ENCODE measurements around the gene SLX4. TPM values are rescaled to one million over a fixed set of nuclear protein-coding genes. Genes with fewer than 3 reads are reported as not detected.
A peak's percentile ranks its signal among the peaks of the same experiment; 100 is the strongest.

Gene SLX4
- total and polyA plus RNA-seq, 9 donors: 3.2 to 5.8 (median 4.4) TPM

DNA sequence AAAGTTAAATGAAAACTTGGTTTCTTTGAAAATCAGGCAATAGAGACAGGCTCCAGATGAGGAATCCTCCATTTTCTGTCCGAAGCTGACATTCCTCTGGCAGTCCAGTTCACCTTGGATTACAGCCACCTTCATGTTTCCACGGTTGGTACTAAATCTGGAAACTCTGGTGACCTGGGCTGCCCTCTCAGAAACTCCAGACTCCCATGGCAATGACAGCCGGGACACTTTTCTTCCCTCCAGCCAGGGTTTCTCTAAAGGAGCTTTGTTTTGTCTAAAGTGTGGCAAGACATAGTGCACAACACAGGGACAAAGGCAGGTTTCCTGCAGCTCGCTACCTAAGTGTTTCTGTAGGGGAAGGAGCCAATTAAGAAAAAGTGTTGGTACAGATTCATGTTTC, 74.6 kb downstream of the SLX4 start:
- peak overlapping the region; percentile 71 for H3K27ac ChIP-seq (ENCODE audit: low read length)
- DNase-seq: peak; percentile 49
- H3K9me3 ChIP-seq (replicated peaks; ENCODE audit: control insufficient read depth, low read depth, low read length): no peaks in the 10 kb centered on the region
- peaks cover 39% of the 10 kb centered on the region for H3K36me3 ChIP-seq (ENCODE audit: control insufficient read depth, insufficient read depth, low read length)
- H3K4me1 ChIP-seq (ENCODE audit: control insufficient read depth, insufficient read depth, low read length): peaks cover 9% of the 10 kb centered on the region
- WGBS (ENCODE audit: insufficient coverage): no CpG with 5 or more reads among the region's 4 CpGs
- H3K4me3 ChIP-seq (ENCODE audit: low read length): no peak overlapping the region
- H3K27me3 ChIP-seq (ENCODE audit: control insufficient read depth, insufficient read depth, low read length): no peaks in the 10 kb centered on the region

DNA sequence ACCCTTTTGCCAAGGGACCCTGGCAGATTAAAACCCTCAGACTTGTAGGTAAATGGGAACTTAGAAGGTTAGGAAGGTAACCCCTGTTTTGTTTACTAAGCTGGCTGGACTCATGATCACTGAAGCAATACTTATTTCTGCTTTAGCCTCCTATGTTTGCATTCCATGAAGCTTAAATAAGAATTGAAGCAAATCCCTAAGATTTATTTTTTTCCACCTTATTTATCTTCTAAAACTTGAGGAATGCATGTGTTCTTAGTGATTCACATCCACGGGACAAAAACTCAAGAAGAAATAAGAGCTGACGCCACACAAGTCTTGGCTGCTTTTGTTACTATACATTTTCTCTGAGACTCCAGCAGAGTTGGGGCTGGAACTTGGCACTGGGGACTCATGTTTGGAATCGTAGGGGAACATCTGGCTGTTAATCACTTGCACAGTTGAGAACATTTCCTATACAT, 75.1 kb downstream of the SLX4 start:
- DNase-seq: peak; percentile 92
- Histone ChIP-seq H3K27me3 (ENCODE audit: control insufficient read depth, insufficient read depth, low read length) (no peaks in the 10 kb centered on the region), H3K4me1 (ENCODE audit: control insufficient read depth, insufficient read depth, low read length) (peaks cover 9% of the 10 kb centered on the region), H3K36me3 (ENCODE audit: control insufficient read depth, insufficient read depth, low read length) (peaks cover 39% of the 10 kb centered on the region), H3K4me3 (ENCODE audit: low read length) (no peak overlapping the region), H3K9me3 (replicated peaks; ENCODE audit: control insufficient read depth, low read depth, low read length) (no peaks in the 10 kb centered on the region), H3K27ac (ENCODE audit: low read length) (peak overlapping the region; percentile 71)
- 43% methylated on average over 1 of the region's 3 CpGs for WGBS (ENCODE audit: insufficient coverage)

DNA sequence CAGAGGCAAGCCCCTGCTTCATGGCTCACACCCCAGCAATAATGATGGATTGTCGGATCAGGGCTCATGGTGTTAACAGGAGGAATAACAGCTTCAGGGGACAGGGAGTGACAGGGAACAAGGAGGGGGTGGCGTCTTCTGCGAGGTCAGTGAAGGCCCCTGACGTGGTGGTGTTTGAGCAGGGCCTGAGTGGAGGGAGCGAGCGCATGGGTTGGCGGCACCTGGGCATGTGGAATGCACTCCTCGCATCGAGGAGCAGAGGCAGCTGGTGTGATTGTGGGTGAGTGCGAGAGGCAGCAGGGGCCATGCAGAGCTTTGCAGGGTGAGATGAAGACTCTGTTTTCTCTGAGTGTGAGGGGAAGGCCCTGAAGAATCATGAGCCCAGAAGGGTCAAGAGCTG, 77.3 kb downstream of the SLX4 start:
- no peaks in the 10 kb centered on the region for H3K9me3 ChIP-seq (replicated peaks; ENCODE audit: control insufficient read depth, low read depth, low read length)
- H3K27me3 ChIP-seq (ENCODE audit: control insufficient read depth, insufficient read depth, low read length): no peaks in the 10 kb centered on the region
- peaks cover 9% of the 10 kb centered on the region for H3K4me1 ChIP-seq (ENCODE audit: control insufficient read depth, insufficient read depth, low read length)
- H3K4me3 ChIP-seq (ENCODE audit: low read length): no peak overlapping the region
- DNase-seq: no peak
- 95% methylated on average over 10 of the region's 10 CpGs for WGBS (ENCODE audit: insufficient coverage)
- peaks cover 46% of the 10 kb centered on the region for H3K36me3 ChIP-seq (ENCODE audit: control insufficient read depth, insufficient read depth, low read length)
- H3K27ac ChIP-seq (ENCODE audit: low read length): no peak overlapping the region

DNA sequence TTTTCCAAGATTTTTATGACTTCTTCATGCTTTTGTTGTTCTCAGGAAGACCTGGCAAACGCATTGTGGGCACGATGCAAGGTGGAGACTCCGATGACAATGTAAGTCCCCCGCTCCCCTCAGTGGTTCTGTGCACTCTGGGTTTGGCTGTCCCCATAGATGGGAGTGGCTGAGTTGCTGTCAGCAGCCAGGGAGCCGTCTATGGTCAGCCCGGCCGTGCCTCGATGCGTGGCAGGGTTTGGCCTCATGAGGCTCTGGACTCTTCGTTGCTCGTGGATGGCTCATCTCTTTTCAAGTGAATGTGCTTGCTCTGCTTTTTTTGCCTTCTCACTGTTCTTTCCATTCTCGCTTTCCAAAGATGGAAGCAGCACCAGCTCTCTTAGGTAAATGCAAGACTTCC, 78.7 kb downstream of the SLX4 start:
- Histone ChIP-seq H3K4me3 (ENCODE audit: low read length) (no peak overlapping the region), H3K36me3 (ENCODE audit: control insufficient read depth, insufficient read depth, low read length) (peaks cover 52% of the 10 kb centered on the region), H3K27ac (ENCODE audit: low read length) (no peak overlapping the region), H3K4me1 (ENCODE audit: control insufficient read depth, insufficient read depth, low read length) (peaks cover 9% of the 10 kb centered on the region), H3K9me3 (replicated peaks; ENCODE audit: control insufficient read depth, low read depth, low read length) (no peaks in the 10 kb centered on the region), H3K27me3 (ENCODE audit: control insufficient read depth, insufficient read depth, low read length) (no peaks in the 10 kb centered on the region)
- WGBS (ENCODE audit: insufficient coverage): 80% methylated on average over 11 of the region's 12 CpGs
- DNase-seq: no peak

Other genes starting within 250 kb of the SLX4 start
- gene ZSCAN32, start 210.6 kb downstream of the SLX4 start, total RNA-seq: 10.8 TPM
- gene ZSCAN32, start 210.6 kb downstream of the SLX4 start, polyA plus RNA-seq (ENCODE audit: insufficient read depth in 1 of 8, insufficient read length in 8 of 8, low replicate concordance in 1 of 8): 10 to 100 TPM in 4 of 8 donors, 1 to 10 TPM in 4; 7.0 to 11.1 (median 9.8) TPM
- gene ZNF174, start 210.4 kb downstream of the SLX4 start, total RNA-seq: 8.3 TPM
- gene ZNF174, start 210.4 kb downstream of the SLX4 start, polyA plus RNA-seq (ENCODE audit: insufficient read depth in 1 of 8, insufficient read length in 8 of 8, low replicate concordance in 1 of 8): 1 to 10 TPM; 6.1 to 9.5 (median 7.9) TPM
- gene ZNF597, start 168.1 kb downstream of the SLX4 start, total RNA-seq: 2.3 TPM
- 1 to 10 TPM; 1.6 to 2.4 (median 1.9) TPM for gene ZNF597, start 168.1 kb downstream of the SLX4 start, polyA plus RNA-seq (ENCODE audit: insufficient read depth in 1 of 8, insufficient read length in 8 of 8, low replicate concordance in 1 of 8)
- 8.2 TPM for gene NAA60, start 167.9 kb downstream of the SLX4 start, total RNA-seq
- gene NAA60, start 167.9 kb downstream of the SLX4 start, polyA plus RNA-seq (ENCODE audit: insufficient read depth in 1 of 8, insufficient read length in 8 of 8, low replicate concordance in 1 of 8): 10 to 100 TPM; 26.6 to 37.8 (median 32.4) TPM
- gene C16orf90, start 116.1 kb downstream of the SLX4 start, total RNA-seq: not detected
- not detected for gene C16orf90, start 116.1 kb downstream of the SLX4 start, polyA plus RNA-seq (ENCODE audit: insufficient read depth in 1 of 8, insufficient read length in 8 of 8, low replicate concordance in 1 of 8)
- 18.8 TPM for gene CLUAP1, start 110.6 kb downstream of the SLX4 start, total RNA-seq
- gene CLUAP1, start 110.6 kb downstream of the SLX4 start, polyA plus RNA-seq (ENCODE audit: insufficient read depth in 1 of 8, insufficient read length in 8 of 8, low replicate concordance in 1 of 8): 10 to 100 TPM; 12.3 to 21.7 (median 18.8) TPM
- 0.58 TPM for gene NLRC3, start 34.2 kb downstream of the SLX4 start, total RNA-seq
- gene NLRC3, start 34.2 kb downstream of the SLX4 start, polyA plus RNA-seq (ENCODE audit: insufficient read depth in 1 of 8, insufficient read length in 8 of 8, low replicate concordance in 1 of 8): 1 to 10 TPM in 4 of 8 donors, under 1 TPM in 4; 0.90 to 1.2 (median 1.0) TPM
- 17.3 TPM for gene DNASE1, start 43.1 kb upstream of the SLX4 start, total RNA-seq
- gene DNASE1, start 43.1 kb upstream of the SLX4 start, polyA plus RNA-seq (ENCODE audit: insufficient read depth in 1 of 8, insufficient read length in 8 of 8, low replicate concordance in 1 of 8): 10 to 100 TPM; 12.7 to 22.3 (median 15.6) TPM
- 66.6 TPM for gene TRAP1, start 105.9 kb upstream of the SLX4 start, total RNA-seq
- gene TRAP1, start 105.9 kb upstream of the SLX4 start, polyA plus RNA-seq (ENCODE audit: insufficient read depth in 1 of 8, insufficient read length in 8 of 8, low replicate concordance in 1 of 8): 100 to 1,000 TPM in 5 of 8 donors, 10 to 100 TPM in 3; 81.1 to 135 (median 119) TPM

Measured in muscle of leg (tissue), 11 donors.